Nephron (organoid): ENCODE data around the gene MEGF6.

Source experiments
- H3K27ac Mint-ChIP-seq, 3 experiments: 2 replicates each; pipeline ENCODE4 v1.8.0; 2020; ENCODE audit warnings: mixed read lengths in 3 of 3, mild to moderate bottlenecking in 2 of 3, moderate library complexity in 1 of 3
- H3K27me3 Mint-ChIP-seq: 2 replicates; pipeline ENCODE4 v1.8.0; 2021; ENCODE audit warnings: low read depth, mild to moderate bottlenecking, moderate library complexity, mixed read lengths
- H3K36me3 Mint-ChIP-seq: 2 replicates; pipeline ENCODE4 v1.8.0; 2020; ENCODE audit warnings: low read depth, mixed read lengths
- H3K4me1 Mint-ChIP-seq: 2 replicates; pipeline ENCODE4 v1.8.0; 2020; ENCODE audit warnings: mixed read lengths
- H3K4me3 Mint-ChIP-seq, 3 experiments: 2 replicates each; pipeline ENCODE4 v1.8.0; 2020; ENCODE audit warnings: mild to moderate bottlenecking in 3 of 3, mixed read lengths in 3 of 3, moderate library complexity in 2 of 3
- H3K9me3 Mint-ChIP-seq: 2 replicates; pipeline ENCODE4 v1.8.0; 2020; ENCODE audit warnings: mixed read lengths
- CTCF ChIP-seq, 3 experiments: fragments of 200-600 bp; sonication (generic); IDR thresholded peaks; one replicate each; pipeline ENCODE4 v1.5.0; 2021; ENCODE audit warnings: antibody characterized with exemption in 3 of 3; ENCODE audit not compliant: unreplicated experiment in 3 of 3

Gene MEGF6

GRCh38 chr1:3456964-3457909 is 154.1 kb downstream of the MEGF6 start:
- peak overlapping the region; percentile 93 to 99 (median 94) for H3K27ac Mint-ChIP-seq

GRCh38 chr1:3456449-3456963 is 154.8 kb downstream of the MEGF6 start:
- Mint-ChIP-seq H3K4me3 (peak overlapping the region in 1 of 3 experiments; percentile 38), H3K4me1 (peaks cover 39% of the 10 kb centered on the region), H3K27me3 (peaks cover 11% of the 10 kb centered on the region), H3K9me3 (no peaks in the 10 kb centered on the region), H3K36me3 (no peaks in the 10 kb centered on the region), H3K27ac (no peak overlapping the region)
- no peak for TF ChIP-seq CTCF (IDR thresholded peaks at IDR 0.05; ENCODE audit: unreplicated experiment in 3 of 3)

More at GRCh38 chr1:3456964-3457909, 154.1 kb downstream of the MEGF6 start:
- Mint-ChIP-seq H3K4me1 (peaks cover 39% of the 10 kb centered on the region), H3K9me3 (no peaks in the 10 kb centered on the region), H3K36me3 (no peaks in the 10 kb centered on the region), H3K4me3 (peak overlapping the region in 1 of 3 experiments; percentile 38), H3K27me3 (peaks cover 11% of the 10 kb centered on the region)
- TF ChIP-seq CTCF (IDR thresholded peaks at IDR 0.05; ENCODE audit: unreplicated experiment in 3 of 3): no peak

GRCh38 chr1:3455670-3456448 is 155.4 kb downstream of the MEGF6 start:
- Mint-ChIP-seq H3K4me3 (peak overlapping the region in 2 of 3 experiments; percentile 78 to 80), H3K27ac (peak overlapping the region in 1 of 3 experiments; percentile 24), H3K27me3 (peaks cover 15% of the 10 kb centered on the region), H3K36me3 (no peaks in the 10 kb centered on the region), H3K9me3 (no peaks in the 10 kb centered on the region), H3K4me1 (peaks cover 39% of the 10 kb centered on the region)
- no peak for TF ChIP-seq CTCF (IDR thresholded peaks at IDR 0.05; ENCODE audit: unreplicated experiment in 3 of 3)

GRCh38 chr1:3454811-3455618 is 156.3 kb downstream of the MEGF6 start:
- TF ChIP-seq CTCF (IDR thresholded peaks at IDR 0.05; ENCODE audit: unreplicated experiment in 3 of 3): no peak
- peaks cover 31% of the 10 kb centered on the region for H3K4me1 Mint-ChIP-seq
- H3K9me3 Mint-ChIP-seq: no peaks in the 10 kb centered on the region
- H3K4me3 Mint-ChIP-seq: peak overlapping the region; percentile 58 to 80 (median 78)
- peaks cover 21% of the 10 kb centered on the region for H3K27me3 Mint-ChIP-seq
- H3K27ac Mint-ChIP-seq: peak overlapping the region in 1 of 3 experiments; percentile 66
- H3K36me3 Mint-ChIP-seq: no peaks in the 10 kb centered on the region
